D721Med (cell line): ENCODE results near the gene CDH6.

ENCODE experiments used
- DNase-seq: peaks from one replicate; pipeline ENCODE4 v3.0.0; 2011; ENCODE audit warnings: low spot score; ENCODE audit not compliant: insufficient read length
- FAIRE-seq: peaks from 2 replicates; lab custom pipeline; 2011; peaks lifted over from hg19 to GRCh38; lab: Jason Lieb, UNC
- CTCF ChIP-seq: IDR thresholded peaks from 2 replicates; pipeline ENCODE4 v1.5.1; 2012; ENCODE audit warnings: mild to moderate bottlenecking, control low read depth; ENCODE audit not compliant: insufficient read depth; ENCODE audit errors: missing control alignments

The CDH6 gene

GRCh38 chr5:31375999-31376720, 182.7 kb downstream of the CDH6 start:
- FAIRE-seq (no peak), DNase-seq (no peak)
- no peak for TF ChIP-seq CTCF

- DNase-seq (no peak), FAIRE-seq (no peak)
- no peak for TF ChIP-seq CTCF
These were observed 183.9 kb downstream of the CDH6 start for GRCh38 chr5:31377274-31377946.

- DNase-seq (no peak), FAIRE-seq (no peak)
- no peak for TF ChIP-seq CTCF
These were observed 184.7 kb downstream of the CDH6 start for GRCh38 chr5:31378136-31378535.
